Transverse colon (tissue), 4 donors: ENCODE measurements around the gene PRPSAP2.

Experiments
- CTCF ChIP-seq, 5 experiments: fragments of 200-600 bp in 3 of 5; fragments of 450-650 bp in 2 of 5; sonication (generic) in 3 of 5; IDR thresholded peaks; 1 replicate in 2 of 5; 2 replicates in 3 of 5; pipeline ENCODE4 v1.5.1; 2016 to 2017; ENCODE audit warnings: antibody characterized with exemption in 5 of 5, inconsistent platforms in 3 of 5, mild to moderate bottlenecking in 2 of 5, moderate library complexity in 1 of 5
- POLR2A ChIP-seq: fragments of 450-650 bp; IDR thresholded peaks from one replicate; pipeline ENCODE4 v1.6.1; 2016; ENCODE audit warnings: antibody characterized with exemption, mild to moderate bottlenecking, moderate library complexity
- POLR2AphosphoS5 ChIP-seq, 3 donors: sonication (generic); formaldehyde crosslinking; IDR thresholded peaks; one replicate each; pipeline ENCODE4 v1.6.1; 2016; ENCODE audit warnings: antibody characterized with exemption in 3 of 3

DNA sequence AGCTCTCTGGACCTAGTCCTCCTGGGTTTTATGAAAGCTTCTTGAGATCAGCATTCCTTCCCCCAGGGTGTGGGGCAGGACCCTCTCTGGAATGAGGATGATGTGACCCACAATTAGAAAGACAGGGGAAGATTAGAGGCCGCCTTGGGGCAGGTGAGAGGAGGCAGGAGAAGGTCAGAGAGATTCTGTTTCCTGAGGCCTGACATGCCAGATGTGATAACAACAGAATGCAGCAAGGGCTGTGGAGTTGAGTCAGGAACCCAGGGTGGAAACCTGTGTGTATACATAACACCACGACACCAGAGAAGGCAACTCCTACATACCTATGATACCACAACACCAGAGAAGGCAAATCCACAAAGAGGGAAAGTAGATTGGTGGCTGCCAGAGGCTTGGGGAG is 88.6 kb downstream of the PRPSAP2 start:
- TF ChIP-seq CTCF (IDR thresholded peaks at IDR 0.05): no peak
- no peak for TF ChIP-seq POLR2A
- TF ChIP-seq POLR2AphosphoS5 (IDR thresholded peaks at IDR 0.05): no peak
